ENCODE measurements around the gene MX2. TPM values are rescaled to one million over a fixed set of nuclear protein-coding genes. Genes with fewer than 3 reads are reported as not detected.

Gene MX2
- total and polyA plus RNA-seq, 2 donors (not counting 1 experiment from before 2014, with no cell fraction given): 51.2 to 64.3 TPM

- H3K27me3 Mint-ChIP-seq: no peaks in the 10 kb centered on the region
- H3K27ac ChIP-seq (ENCODE audit: low read length in 2 of 2): peak overlapping the region; percentile 94 to 98
- H2AFZ ChIP-seq (ENCODE audit: insufficient read depth, low read depth, low read length, poor library complexity, severe bottlenecking): no peak overlapping the region
- WGBS (ENCODE audit: insufficient coverage): 97% methylated on average over 15 of the region's 18 CpGs
- DNase-seq: no peak
- no peaks in the 10 kb centered on the region for H4K20me1 ChIP-seq (ENCODE audit: control insufficient read depth, insufficient read depth, low read length, poor library complexity, severe bottlenecking)
- peaks cover 58 to 76% of the 10 kb centered on the region in 2 donors for H3K4me1 ChIP-seq (ENCODE audit: control insufficient read depth in 2 of 2, insufficient read depth in 2 of 2, low read length in 2 of 2)
- peak overlapping the region; percentile 77 for H3K9ac ChIP-seq (ENCODE audit: low read length)
- peaks cover 73% of the 10 kb centered on the region for H3K4me1 Mint-ChIP-seq
- peak overlapping the region; percentile 80 for H3K4me2 ChIP-seq (replicated peaks; ENCODE audit: low read depth, low read length, poor library complexity, severe bottlenecking)
- H3K9me3 Mint-ChIP-seq (ENCODE audit: insufficient read depth): no peaks in the 10 kb centered on the region
- ATAC-seq (ENCODE audit: low read depth): no peak
- intact Hi-C loops (cut with micrococcal nuclease): loop anchor here (5.0 to 10.0 kb wide), 3 partner anchors 196 to 871 kb away; partner anchors contain the start of gene BACE2
- H3K27ac Mint-ChIP-seq: peak overlapping the region; percentile 99
- no peaks in the 10 kb centered on the region for H3K27me3 ChIP-seq (replicated peaks in 1 of 4; ENCODE audit: control extremely low read depth in 1 of 4, control insufficient read depth in 3 of 4, insufficient read depth in 4 of 4, low read length in 3 of 4)
- H3K79me2 ChIP-seq (ENCODE audit: control insufficient read depth, insufficient read depth, low read length): peaks cover 43% of the 10 kb centered on the region
- no peaks in the 10 kb centered on the region for H3K9me3 ChIP-seq (ENCODE audit: control extremely low read depth in 1 of 3, control insufficient read depth in 2 of 3, insufficient read depth in 1 of 3, low read length in 2 of 3)
- H3K36me3 ChIP-seq (replicated peaks in 1 of 2; ENCODE audit: control extremely low read depth in 1 of 2, control insufficient read depth in 1 of 2, extremely low read depth in 1 of 2, insufficient read depth in 2 of 2, low read length in 1 of 2): peaks cover 0 to 19% of the 10 kb centered on the region in 2 experiments
- H3K4me3 ChIP-seq (ENCODE audit: control extremely low read depth in 1 of 5, extremely low read depth in 1 of 5, insufficient read depth in 1 of 5, low read depth in 2 of 5, low read length in 4 of 5): peak overlapping the region; percentile 60 to 79 (median 69)
- TF ChIP-seq CTCF (IDR thresholded peaks at IDR 0.05): no peak
- no peak for TF ChIP-seq EZH2 (IDR thresholded peaks at IDR 0.05; ENCODE audit: borderline replicate concordance, insufficient read depth, low read depth, low read length, poor library complexity, severe bottlenecking)
- peak overlapping the region; percentile 83 for H3K4me3 Mint-ChIP-seq
- POLR2A ChIA-PET: no interaction called here
- CTCF ChIA-PET: no interaction called here
These were observed 1.8 kb downstream of the MX2 start for GRCh38 chr21:41363370-41364270.

- Histone ChIP-seq H3K27ac (ENCODE audit: low read length in 2 of 2) (peak overlapping the region in 1 of 2 donors; percentile 7), H3K79me2 (ENCODE audit: control insufficient read depth, insufficient read depth, low read length) (peaks cover 43% of the 10 kb centered on the region), H3K9me3 (ENCODE audit: control extremely low read depth in 1 of 3, control insufficient read depth in 2 of 3, insufficient read depth in 1 of 3, low read length in 2 of 3) (no peaks in the 10 kb centered on the region), H2AFZ (ENCODE audit: insufficient read depth, low read depth, low read length, poor library complexity, severe bottlenecking) (no peak overlapping the region), H3K4me3 (ENCODE audit: control extremely low read depth in 1 of 5, extremely low read depth in 1 of 5, insufficient read depth in 1 of 5, low read depth in 2 of 5, low read length in 4 of 5) (no peak overlapping the region), H3K4me2 (replicated peaks; ENCODE audit: low read depth, low read length, poor library complexity, severe bottlenecking) (peak overlapping the region; percentile 80), H3K27me3 (replicated peaks in 1 of 4; ENCODE audit: control extremely low read depth in 1 of 4, control insufficient read depth in 3 of 4, insufficient read depth in 4 of 4, low read length in 3 of 4) (no peaks in the 10 kb centered on the region), H3K9ac (ENCODE audit: low read length) (no peak overlapping the region), H3K4me1 (ENCODE audit: control insufficient read depth in 2 of 2, insufficient read depth in 2 of 2, low read length in 2 of 2) (peaks cover 65 to 83% of the 10 kb centered on the region in 2 donors), H3K36me3 (replicated peaks in 1 of 2; ENCODE audit: control extremely low read depth in 1 of 2, control insufficient read depth in 1 of 2, extremely low read depth in 1 of 2, insufficient read depth in 2 of 2, low read length in 1 of 2) (peaks cover 0 to 19% of the 10 kb centered on the region in 2 experiments), H4K20me1 (ENCODE audit: control insufficient read depth, insufficient read depth, low read length, poor library complexity, severe bottlenecking) (no peaks in the 10 kb centered on the region)
- TF ChIP-seq EZH2 (IDR thresholded peaks at IDR 0.05; ENCODE audit: borderline replicate concordance, insufficient read depth, low read depth, low read length, poor library complexity, severe bottlenecking) (no peak), CTCF (IDR thresholded peaks at IDR 0.05) (no peak)
- ChIA-PET POLR2A (no interaction called here), CTCF (no interaction called here)
- H3K4me3 Mint-ChIP-seq: peak overlapping the region; percentile 2
- peaks cover 80% of the 10 kb centered on the region for H3K4me1 Mint-ChIP-seq
- intact Hi-C loops (cut with micrococcal nuclease): loop anchor here (5.0 to 10.0 kb wide), 3 partner anchors 197 to 870 kb away; partner anchors contain the start of gene BACE2
- no peaks in the 10 kb centered on the region for H3K27me3 Mint-ChIP-seq
- ATAC-seq (ENCODE audit: low read depth) (no peak), DNase-seq (no peak)
- no peaks in the 10 kb centered on the region for H3K9me3 Mint-ChIP-seq (ENCODE audit: insufficient read depth)
- peak overlapping the region; percentile 66 for H3K27ac Mint-ChIP-seq
- WGBS (ENCODE audit: insufficient coverage): no CpG with 5 or more reads among the region's 6 CpGs
These were observed 2.5 kb downstream of the MX2 start for GRCh38 chr21:41364308-41364707.

Measured in B cell (primary cell).